Stomach smooth muscle (tissue), 2 donors: ENCODE data around the gene UCHL3.

ENCODE experiments used
- H3K27ac ChIP-seq: one replicate; pipeline ENCODE4 v1.7.0; 2013; ENCODE audit warnings: mild to moderate bottlenecking, low read length, inconsistent platforms
- H3K27me3 ChIP-seq, 2 donors: one replicate each; pipeline ENCODE4 v1.7.0; 2013; ENCODE audit warnings: low read length in 2 of 2; ENCODE audit not compliant: insufficient read depth in 2 of 2, control insufficient read depth in 1 of 2
- H3K36me3 ChIP-seq, 2 donors: one replicate each; pipeline ENCODE4 v1.7.0; 2013; ENCODE audit warnings: low read length in 2 of 2; ENCODE audit not compliant: control insufficient read depth in 2 of 2, insufficient read depth in 2 of 2
- H3K4me1 ChIP-seq: one replicate; pipeline ENCODE4 v1.7.0; 2013; ENCODE audit warnings: low read length; ENCODE audit not compliant: control insufficient read depth, insufficient read depth
- H3K4me3 ChIP-seq, 2 donors: one replicate each; pipeline ENCODE4 v1.7.0; 2013; ENCODE audit warnings: low read length in 2 of 2
- H3K9ac ChIP-seq, 2 donors: one replicate each; pipeline ENCODE4 v1.7.0; 2013; ENCODE audit warnings: low read length in 2 of 2, mild to moderate bottlenecking in 1 of 2
- H3K9me3 ChIP-seq, 2 donors: one replicate each; pipeline ENCODE4 v1.7.0; 2013; ENCODE audit warnings: low read length in 2 of 2; ENCODE audit not compliant: control insufficient read depth in 2 of 2
- donor health status: healthy.
- donor health status: Pancreatic carcinoma.

The UCHL3 gene

DNA sequence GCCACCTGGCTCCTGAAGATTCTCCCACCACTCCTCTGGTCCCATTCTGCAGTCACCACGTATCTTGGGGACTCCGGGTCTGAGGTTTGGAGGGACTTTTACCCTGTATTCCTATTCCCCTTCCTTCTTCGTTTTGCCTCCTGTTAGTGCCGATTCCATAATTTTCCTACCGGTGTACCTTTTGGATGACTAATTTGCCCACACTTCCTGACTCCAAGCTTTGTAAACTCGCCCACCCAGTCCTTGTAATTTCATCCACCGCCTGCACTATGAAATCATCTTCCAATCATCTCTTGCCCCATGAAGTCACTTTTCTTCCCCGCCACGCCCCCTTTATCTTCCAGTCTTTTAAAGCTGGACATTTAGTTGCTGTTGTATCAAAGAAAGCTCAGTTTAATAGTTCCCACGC, 572 bp downstream of the UCHL3 start:
- Histone ChIP-seq H3K4me3 (peak overlapping the region; percentile 92 to 97), H3K27ac (no peak overlapping the region), H3K9me3 (no peaks in the 10 kb centered on the region), H3K27me3 (no peaks in the 10 kb centered on the region), H3K36me3 (no peaks in the 10 kb centered on the region), H3K4me1 (peaks cover 4% of the 10 kb centered on the region), H3K9ac (peak overlapping the region; percentile 80 to 83)

DNA sequence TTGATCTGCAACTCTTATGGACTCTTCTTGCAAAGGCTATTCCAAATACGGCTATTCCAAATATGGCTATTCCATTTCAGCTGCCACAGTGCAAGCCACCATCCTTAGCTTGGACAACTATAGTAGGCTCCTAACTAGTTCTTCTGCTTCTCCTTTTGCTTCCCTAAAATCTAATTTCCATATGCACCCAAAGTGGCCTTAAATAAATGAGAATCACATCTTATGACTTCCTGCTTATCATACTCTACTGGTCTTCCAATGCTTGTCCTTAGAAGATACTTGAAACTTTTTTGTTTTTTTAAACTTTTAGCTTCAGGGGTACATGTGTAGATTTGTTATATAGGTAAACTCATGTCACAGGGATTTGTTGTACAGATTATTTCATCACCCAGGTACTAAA, 4.9 kb downstream of the UCHL3 start:
- Histone ChIP-seq H3K27ac (no peak overlapping the region), H3K27me3 (no peaks in the 10 kb centered on the region), H3K4me1 (no peaks in the 10 kb centered on the region), H3K4me3 (no peak overlapping the region), H3K9ac (no peak overlapping the region), H3K9me3 (no peaks in the 10 kb centered on the region), H3K36me3 (no peaks in the 10 kb centered on the region)

DNA sequence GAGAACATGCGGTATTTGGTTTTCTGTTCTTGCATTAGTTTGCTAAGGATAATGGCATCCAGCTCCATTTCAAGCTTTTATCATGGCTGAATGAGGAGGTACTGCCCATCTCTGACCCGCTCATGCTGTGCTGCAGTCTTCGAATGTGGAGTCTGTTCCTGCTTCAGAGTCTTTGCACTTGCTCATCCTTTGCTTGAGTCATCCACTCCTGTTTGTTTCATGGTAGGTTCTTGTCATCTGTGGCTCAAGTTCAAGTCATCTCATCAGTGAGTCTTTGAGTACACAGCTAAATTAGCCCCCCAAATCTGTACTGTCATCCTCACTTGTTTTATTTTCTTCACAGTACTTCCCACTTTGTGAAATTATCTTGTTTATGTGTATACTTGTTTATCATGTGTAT, 5.4 kb downstream of the UCHL3 start:
- no peak overlapping the region for H3K9ac ChIP-seq
- no peaks in the 10 kb centered on the region for H3K9me3 ChIP-seq
- no peaks in the 10 kb centered on the region for H3K4me1 ChIP-seq
- no peak overlapping the region for H3K27ac ChIP-seq
- H3K36me3 ChIP-seq = no peaks in the 10 kb centered on the region
- H3K27me3 ChIP-seq = no peaks in the 10 kb centered on the region
- H3K4me3 ChIP-seq = no peak overlapping the region

DNA sequence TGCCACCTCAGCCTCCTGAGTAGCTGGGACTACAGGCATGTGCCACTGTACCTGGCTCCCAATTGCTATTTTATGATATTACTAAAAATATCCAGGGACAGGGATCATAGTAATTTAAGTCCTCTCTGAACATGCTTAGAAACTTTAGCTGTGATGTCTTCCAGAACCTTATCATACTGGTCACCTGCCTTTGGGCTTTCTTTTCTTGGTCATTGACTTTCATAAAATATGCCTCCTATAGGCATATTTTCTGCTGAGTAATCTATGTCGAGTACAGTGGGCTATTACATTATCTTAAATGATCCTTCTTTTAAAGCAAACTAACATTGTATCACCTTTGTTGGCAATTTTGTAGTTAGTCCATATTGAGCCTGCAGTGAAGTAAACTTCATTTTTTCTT, 6.2 kb downstream of the UCHL3 start:
- no peaks in the 10 kb centered on the region for H3K4me1 ChIP-seq
- H3K36me3 ChIP-seq = no peaks in the 10 kb centered on the region
- no peaks in the 10 kb centered on the region for H3K27me3 ChIP-seq
- no peak overlapping the region for H3K4me3 ChIP-seq
- no peaks in the 10 kb centered on the region for H3K9me3 ChIP-seq
- no peak overlapping the region for H3K9ac ChIP-seq
- H3K27ac ChIP-seq = no peak overlapping the region

DNA sequence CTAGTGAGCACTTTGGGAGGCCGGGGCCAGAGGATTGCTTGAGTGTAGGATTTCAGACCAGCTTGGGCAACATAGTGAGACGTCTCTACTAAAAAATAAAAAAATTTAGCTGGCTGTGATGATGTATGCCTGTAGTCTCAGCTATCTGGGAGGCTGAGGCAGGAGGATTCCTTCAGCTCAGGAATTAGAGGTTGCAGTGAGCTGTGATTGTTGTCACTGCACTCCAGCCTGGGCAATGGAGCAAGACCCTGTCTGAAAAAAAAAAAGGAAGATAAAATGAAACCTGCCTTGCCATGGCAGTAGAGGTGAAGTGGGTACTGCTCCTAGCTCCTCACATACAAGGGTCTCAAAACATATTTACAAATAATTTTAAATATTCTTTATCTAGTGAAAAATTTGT, 7.4 kb downstream of the UCHL3 start:
- Histone ChIP-seq H3K4me3 (no peak overlapping the region), H3K9ac (no peak overlapping the region)

DNA sequence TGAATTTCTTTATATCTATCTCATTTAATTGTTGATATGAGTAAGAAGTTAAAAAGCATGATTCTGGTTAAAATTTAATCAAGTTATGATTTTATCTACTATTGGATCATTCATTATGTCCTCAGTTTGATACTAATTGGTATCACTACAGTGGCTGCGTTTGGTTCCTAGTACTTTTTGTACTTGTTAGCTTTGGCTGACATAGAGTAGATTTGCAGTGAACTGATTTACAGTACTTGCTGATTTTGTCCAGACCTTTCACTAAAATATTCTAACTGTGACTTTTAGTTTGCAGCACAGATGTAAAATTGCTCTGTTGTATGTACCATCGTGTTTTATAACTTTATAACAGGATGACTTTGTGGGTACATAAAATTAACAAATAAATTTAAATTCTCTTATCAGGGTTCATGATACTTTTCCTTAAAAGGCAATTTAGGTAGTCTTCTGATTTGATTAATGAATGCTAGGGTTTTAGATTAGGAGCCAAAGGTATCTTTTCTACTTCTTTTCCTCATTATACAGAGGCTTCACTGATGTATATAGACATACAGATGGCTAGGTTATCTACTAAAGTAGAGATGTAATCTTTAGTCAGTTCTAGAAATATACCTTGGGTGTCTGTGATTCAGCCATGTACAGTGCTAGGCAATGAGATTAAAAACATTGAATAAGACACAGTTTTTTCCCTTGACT, 8.7 kb downstream of the UCHL3 start:
- Histone ChIP-seq H3K27ac (no peak overlapping the region), H3K27me3 (no peaks in the 10 kb centered on the region), H3K9me3 (no peaks in the 10 kb centered on the region)

More for the DNA sequence above, 7.4 kb downstream of the UCHL3 start:
- H3K27ac ChIP-seq = no peak overlapping the region
- no peaks in the 10 kb centered on the region for H3K27me3 ChIP-seq
- no peaks in the 10 kb centered on the region for H3K9me3 ChIP-seq
- no peaks in the 10 kb centered on the region for H3K36me3 ChIP-seq
- no peaks in the 10 kb centered on the region for H3K4me1 ChIP-seq

DNA sequence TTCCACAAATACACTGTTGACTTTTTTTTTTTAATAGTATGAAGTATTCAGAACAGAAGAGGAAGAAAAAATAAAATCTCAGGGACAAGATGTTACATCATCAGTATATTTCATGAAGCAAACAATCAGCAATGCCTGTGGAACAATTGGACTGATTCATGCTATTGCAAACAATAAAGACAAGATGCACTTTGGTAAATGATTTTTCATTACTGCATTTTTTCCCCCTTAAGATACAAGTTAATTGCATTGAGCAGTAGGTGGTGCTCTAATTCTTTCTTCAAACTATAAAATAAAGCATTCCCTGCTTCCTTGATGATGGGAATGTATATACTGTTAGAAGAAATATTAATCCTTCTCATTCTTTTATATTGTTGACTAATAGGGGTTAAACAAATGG, 17.1 kb downstream of the UCHL3 start:
- Histone ChIP-seq H3K36me3 (peaks cover 2 to 3% of the 10 kb centered on the region in 2 donors), H3K27ac (no peak overlapping the region), H3K27me3 (no peaks in the 10 kb centered on the region), H3K4me1 (no peaks in the 10 kb centered on the region), H3K9ac (no peak overlapping the region), H3K9me3 (no peaks in the 10 kb centered on the region), H3K4me3 (no peak overlapping the region)

More for the DNA sequence above, 8.7 kb downstream of the UCHL3 start:
- H3K4me3 ChIP-seq = no peak overlapping the region
- no peak overlapping the region for H3K9ac ChIP-seq
- H3K4me1 ChIP-seq = no peaks in the 10 kb centered on the region
- no peaks in the 10 kb centered on the region for H3K36me3 ChIP-seq

DNA sequence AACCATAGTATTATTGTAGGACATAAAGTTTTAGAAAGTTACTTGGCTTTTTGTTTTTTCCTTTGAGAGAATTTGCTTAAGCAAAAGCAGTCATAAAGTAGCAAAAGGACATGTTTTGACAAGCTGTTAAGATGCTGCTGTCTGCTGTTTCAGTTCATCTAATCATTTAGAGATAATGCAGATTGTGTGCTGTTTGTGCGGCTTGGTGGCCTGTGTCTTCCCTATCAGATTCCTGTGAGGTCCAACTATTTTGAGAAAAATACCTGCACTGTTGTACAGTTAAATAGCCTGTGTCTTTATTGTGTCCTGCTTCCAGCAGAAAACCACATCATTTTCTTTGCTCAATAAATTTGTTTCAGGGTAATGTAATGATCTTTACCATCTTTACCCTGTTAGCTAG, 20.0 kb downstream of the UCHL3 start:
- H3K36me3 ChIP-seq = peaks cover 3 to 7% of the 10 kb centered on the region in 2 donors
- H3K4me3 ChIP-seq = no peak overlapping the region
- H3K9ac ChIP-seq = no peak overlapping the region
- no peaks in the 10 kb centered on the region for H3K9me3 ChIP-seq
- no peaks in the 10 kb centered on the region for H3K27me3 ChIP-seq
- H3K27ac ChIP-seq = no peak overlapping the region
- no peaks in the 10 kb centered on the region for H3K4me1 ChIP-seq

DNA sequence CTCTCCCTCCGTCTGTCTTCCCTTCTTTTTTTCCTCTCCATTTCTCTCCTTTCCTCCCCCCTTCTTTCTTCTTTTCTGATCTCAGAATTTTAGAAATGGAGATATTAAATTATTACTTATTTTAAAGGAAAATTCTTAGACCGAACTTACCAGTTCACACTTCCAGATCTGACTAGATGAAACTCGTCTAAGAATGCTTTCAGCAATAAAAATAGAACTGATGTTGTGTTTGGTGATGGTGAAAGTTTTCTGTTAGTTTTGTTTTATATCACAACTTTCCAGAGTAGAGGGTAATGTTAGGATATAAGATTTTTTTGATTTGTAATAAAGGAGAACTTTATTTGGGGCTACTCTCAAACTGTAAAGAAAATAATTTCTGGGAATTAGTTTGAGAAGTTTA, 29.9 kb downstream of the UCHL3 start:
- Histone ChIP-seq H3K27ac (no peak overlapping the region), H3K4me3 (no peak overlapping the region), H3K36me3 (peaks cover 2 to 8% of the 10 kb centered on the region in 2 donors), H3K27me3 (no peaks in the 10 kb centered on the region), H3K9ac (no peak overlapping the region), H3K9me3 (no peaks in the 10 kb centered on the region), H3K4me1 (no peaks in the 10 kb centered on the region)

DNA sequence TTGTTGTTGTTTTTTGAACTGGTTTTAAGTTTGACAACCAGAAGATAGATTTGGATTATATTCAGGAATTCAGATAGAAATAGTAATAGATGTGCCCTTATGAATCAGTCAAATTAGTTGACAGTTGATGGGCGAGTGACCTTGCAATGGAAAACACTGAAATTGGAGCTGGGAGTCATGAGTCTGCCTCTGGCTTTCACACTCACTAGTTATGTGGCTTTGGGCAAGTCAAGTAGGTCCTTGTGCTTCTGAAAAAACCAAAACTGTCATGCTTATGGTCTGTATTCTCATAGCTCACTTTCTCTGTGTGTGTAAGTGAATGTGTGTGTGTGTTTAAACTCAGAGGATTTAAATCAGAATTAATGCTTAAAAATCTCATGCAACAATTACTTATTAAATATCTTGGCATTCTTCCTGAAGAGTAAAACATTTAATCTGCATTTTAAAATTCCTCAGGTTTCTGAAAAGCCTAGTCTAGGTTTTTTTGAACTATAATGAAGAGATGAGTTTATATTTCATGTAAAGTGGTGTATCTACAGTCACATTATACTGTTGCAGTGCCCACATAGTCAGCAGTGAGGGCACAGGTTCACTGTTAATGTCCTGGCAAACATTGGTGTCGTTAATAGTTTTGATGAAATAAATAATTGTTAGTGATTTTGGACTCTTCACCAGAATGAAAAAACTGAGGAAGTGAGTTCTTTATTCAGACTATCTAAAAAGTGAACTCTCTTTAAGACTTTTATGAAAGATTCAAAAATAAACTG, 32.5 kb downstream of the UCHL3 start:
- no peaks in the 10 kb centered on the region for H3K27me3 ChIP-seq
- H3K27ac ChIP-seq = no peak overlapping the region
- no peak overlapping the region for H3K9ac ChIP-seq
- H3K4me3 ChIP-seq = no peak overlapping the region
- H3K4me1 ChIP-seq = no peaks in the 10 kb centered on the region
- H3K9me3 ChIP-seq = no peaks in the 10 kb centered on the region
- H3K36me3 ChIP-seq = peaks cover 0 to 4% of the 10 kb centered on the region in 2 donors

DNA sequence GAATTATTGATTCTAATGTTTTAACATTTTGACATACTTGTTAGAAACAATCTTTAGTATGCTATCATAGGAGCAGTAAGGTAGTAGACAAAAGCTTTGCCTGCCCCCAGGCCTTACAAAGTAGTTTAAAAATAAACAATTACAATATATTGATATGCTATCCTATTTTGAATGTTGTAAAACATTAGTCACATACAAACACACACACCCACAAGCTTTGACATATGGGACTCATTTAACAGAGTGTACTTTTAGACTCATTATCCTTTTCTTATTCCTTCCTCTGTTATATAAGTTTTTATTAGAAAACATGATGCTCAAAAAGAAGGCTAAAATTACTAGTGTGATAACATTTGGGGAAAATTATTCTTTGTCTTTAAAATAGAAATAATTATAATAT, 33.5 kb downstream of the UCHL3 start:
- no peaks in the 10 kb centered on the region for H3K9me3 ChIP-seq

More for the DNA sequence above, 33.5 kb downstream of the UCHL3 start:
- Histone ChIP-seq H3K27ac (no peak overlapping the region), H3K27me3 (no peaks in the 10 kb centered on the region), H3K4me3 (no peak overlapping the region), H3K36me3 (peaks cover 0 to 4% of the 10 kb centered on the region in 2 donors), H3K4me1 (no peaks in the 10 kb centered on the region), H3K9ac (no peak overlapping the region)
